ENCODE results near the gene FMNL2.
"Not testable (repeated sequence)": the region's sequence is repeated elsewhere in the genome, so short reads cannot be mapped to it uniquely, and the experiment has no call there.

The FMNL2 gene

GRCh38 chr2:152335016-152335725 lies at the start of gene FMNL2:
TSS of gene FMNL2 (plus strand) at chr2:152335174.
- peak; percentile 11 for DNase-seq (ENCODE audit: low read depth)

- no peak for DNase-seq (ENCODE audit: low read depth)
Measured at GRCh38 chr2:152292991-152293390, 42.0 kb upstream of the FMNL2 start.

DNA sequence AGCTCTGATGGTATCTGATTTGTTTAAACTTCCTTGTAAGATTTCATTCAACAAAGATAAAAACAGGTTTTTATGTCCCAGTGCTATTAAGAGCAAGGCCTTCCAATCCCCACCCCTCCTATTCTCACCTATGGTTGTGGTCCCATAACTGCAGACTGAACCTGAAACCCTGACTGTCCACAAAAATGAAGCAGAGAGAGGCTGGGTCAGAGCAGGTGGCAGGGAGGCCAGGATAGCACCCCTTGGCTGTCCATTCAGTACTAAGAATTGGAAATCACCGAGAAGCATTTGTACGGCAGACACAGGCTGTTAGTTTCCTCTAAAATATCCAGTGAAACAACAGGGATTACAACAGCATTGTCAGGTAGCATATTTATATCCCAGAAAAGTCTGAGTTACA lies 37.3 kb upstream of the FMNL2 start:
- no peak for DNase-seq (ENCODE audit: low read depth)

- no peak for DNase-seq (ENCODE audit: low read depth)
Measured at GRCh38 chr2:152298754-152299153, 36.2 kb upstream of the FMNL2 start.

- no peak for DNase-seq (ENCODE audit: low read depth)
Measured at GRCh38 chr2:152301131-152301530, 33.8 kb upstream of the FMNL2 start.

- no peak for DNase-seq (ENCODE audit: low read depth)
Measured at GRCh38 chr2:152303951-152304350, 31.0 kb upstream of the FMNL2 start.

- no peak for DNase-seq (ENCODE audit: low read depth)
Measured at GRCh38 chr2:152304836-152305235, 30.1 kb upstream of the FMNL2 start.

GRCh38 chr2:152307863-152308262 lies 27.1 kb upstream of the FMNL2 start:
- no peak for DNase-seq (ENCODE audit: low read depth)

DNA sequence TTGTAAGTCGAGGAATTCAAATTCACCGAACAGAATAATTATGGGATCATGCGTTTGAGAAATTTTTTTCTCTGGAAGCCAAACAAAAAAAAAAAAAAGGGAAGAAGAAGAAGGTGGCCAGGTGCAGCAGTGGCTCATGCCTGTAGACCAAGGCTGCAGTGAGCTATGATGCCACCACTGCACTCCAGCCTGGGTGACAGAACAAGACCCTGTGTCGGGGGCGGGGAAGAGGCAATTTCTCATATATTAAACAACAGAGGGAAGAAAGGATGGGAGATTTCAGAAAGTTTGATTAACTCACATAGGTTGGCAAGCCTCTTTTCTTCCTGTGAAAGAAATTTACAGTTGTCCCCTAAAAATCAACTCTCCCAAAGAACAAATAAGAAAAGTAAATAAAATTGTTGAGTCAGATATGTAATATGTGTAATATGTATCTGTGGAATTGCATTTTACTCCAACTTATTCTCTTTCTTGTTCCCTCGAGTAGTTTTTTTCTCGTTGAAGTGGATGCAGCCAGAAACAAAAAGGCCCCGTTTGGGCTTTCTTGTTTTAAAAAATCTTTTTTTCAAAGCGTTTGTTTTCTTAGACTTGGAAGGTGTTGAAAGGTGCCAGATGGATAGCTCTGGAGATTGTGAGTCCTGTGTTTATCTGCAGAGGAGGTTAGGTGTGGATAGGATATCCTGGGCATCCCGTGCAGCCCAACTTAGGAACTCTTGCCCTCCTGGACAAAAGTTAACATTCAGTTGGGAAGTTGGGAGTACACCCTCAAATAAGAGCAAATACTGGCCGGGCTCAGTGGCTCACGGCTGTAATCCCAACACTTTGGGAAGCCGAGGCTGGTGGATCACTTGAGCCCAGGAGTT lies 25.4 kb upstream of the FMNL2 start:
- DNase-seq (ENCODE audit: low read depth), result no peak

DNA sequence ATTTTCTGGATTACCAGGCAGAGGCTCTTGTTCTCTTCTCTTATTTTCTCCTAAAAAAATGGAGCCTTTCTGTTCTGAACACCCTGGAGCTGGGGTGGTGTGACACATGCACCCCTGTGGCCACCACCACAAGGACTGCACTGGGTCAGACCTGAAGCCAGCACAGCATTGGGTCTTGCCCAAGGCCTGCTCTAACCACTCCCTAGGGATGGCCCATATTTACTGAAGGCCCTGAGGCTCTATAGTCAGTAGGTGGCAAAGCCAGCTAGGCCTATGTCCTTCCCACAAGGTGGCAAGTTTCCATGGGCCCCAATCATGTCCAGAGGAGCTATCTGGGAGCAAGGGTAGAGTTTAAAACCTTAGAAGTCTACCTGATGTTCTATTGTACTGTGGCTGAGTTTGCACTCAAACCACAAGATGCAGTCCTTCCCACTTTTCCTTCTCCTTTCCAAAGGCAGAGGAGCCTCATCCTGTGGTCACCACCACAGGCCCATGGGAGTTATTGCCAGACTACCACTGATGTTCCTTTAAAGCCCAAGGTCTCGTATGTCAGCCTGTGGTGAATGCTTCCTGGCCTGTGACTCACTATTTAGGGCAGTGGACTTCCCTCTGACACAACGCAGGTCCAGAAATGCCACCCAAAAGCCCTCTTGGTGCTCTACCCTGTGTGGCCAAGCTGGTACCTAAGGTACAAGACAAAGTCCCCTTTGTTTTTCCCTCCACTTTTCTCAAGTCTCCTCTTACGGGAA lies 15.0 kb upstream of the FMNL2 start:
- DNase-seq (ENCODE audit: low read depth), result no peak

GRCh38 chr2:152320814-152321213 lies 14.2 kb upstream of the FMNL2 start:
- DNase-seq (ENCODE audit: low read depth), result no peak

GRCh38 chr2:152322222-152322621 lies 12.8 kb upstream of the FMNL2 start:
- no peak for DNase-seq (ENCODE audit: low read depth)

DNA sequence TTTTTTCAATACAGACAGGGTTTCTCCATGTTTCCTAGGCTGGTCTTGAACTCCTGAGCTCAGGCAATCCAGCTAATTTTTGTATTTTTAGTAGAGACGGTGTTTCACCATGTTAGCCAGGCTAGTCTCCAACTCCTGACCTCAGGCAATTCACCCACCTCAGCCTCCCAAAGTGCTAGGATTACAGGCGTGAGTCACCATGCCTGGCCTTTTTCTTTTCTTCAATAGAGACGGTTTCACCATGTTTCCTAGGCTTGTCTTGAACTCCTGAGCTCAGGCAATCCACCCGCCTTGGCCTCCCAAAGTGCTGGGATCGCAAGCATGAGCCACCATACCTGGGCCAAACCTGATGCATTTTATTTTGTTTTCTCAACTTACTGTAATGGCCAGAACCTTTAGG lies 9.8 kb upstream of the FMNL2 start:
- DNase-seq (ENCODE audit: low read depth), result not testable (repeated sequence)

DNA sequence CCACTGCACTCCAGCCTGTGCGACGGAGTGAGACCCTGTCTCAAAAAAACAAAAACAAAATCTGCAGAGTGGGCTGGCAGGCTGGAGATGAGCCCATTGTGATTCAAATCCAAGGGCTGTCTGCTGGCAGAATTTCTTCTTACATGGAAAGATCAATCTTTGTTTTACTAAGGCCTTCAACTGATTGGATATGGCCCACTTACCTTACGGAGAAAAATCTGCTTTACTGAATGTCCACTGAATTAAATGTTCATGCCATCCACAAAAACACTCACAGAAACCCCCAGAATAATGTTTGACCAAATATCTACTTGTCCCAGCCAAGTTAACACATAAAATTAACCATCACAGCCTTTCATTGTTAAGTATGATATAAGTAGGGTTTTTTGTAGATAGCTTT lies 8.3 kb upstream of the FMNL2 start:
- no peak for DNase-seq (ENCODE audit: low read depth)

- DNase-seq (ENCODE audit: low read depth), result no peak
Measured at GRCh38 chr2:152328013-152328412, 7.0 kb upstream of the FMNL2 start.

DNA sequence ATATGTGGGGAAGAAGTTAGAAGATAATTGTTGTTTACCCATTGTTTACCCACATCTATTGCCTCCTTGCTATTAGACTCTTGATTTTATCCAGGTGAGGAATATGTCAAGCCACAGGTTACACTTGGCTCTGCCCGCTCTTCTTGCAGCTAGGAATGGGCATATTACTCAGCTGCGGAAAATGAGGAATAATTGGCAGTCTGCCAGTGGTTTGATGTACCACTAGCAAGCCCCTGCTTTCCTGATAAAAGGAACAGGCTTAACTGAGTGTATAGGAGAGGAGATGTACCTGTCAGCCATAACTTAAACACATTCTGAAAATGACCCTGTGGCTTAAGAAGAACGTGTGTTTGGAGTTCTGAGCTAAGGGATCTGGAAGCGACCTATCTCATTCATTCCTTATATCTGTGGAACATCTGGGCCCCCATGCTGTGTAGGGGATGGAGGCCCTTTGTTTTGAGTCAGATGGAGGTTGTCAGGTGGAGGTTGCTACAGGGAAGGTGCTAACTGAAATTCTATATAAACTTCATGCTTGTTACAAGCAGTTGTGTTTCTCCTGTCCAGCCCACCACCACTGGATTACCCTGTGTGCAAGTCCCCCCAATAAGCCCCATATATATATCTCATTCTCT lies 4.6 kb upstream of the FMNL2 start:
- no peak for DNase-seq (ENCODE audit: low read depth)

- DNase-seq (ENCODE audit: low read depth), result no peak
Measured at GRCh38 chr2:152334701-152335015, 316 bp upstream of the FMNL2 start.

DNA sequence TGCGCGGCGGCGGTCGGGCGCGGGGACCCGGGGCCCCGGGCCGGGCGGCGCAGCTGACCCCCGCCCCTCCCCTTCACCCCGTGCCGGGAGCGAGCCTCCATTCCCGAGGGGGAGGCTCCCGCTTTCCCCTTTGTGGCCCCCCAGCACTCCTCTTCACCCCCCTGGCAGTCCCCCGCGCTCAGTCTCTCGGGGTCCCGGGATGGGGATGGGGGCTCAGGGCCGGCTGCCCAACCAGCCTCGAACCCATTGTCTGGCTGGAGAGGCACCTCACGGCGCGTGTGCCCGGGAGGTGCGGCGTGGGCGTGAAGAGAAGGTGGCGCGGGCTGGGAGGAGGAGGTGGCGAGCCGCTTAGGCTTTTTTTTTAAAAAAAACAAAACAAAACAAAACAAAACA lies 748 bp downstream of the FMNL2 start:
- DNase-seq (ENCODE audit: low read depth), result no peak

DNA sequence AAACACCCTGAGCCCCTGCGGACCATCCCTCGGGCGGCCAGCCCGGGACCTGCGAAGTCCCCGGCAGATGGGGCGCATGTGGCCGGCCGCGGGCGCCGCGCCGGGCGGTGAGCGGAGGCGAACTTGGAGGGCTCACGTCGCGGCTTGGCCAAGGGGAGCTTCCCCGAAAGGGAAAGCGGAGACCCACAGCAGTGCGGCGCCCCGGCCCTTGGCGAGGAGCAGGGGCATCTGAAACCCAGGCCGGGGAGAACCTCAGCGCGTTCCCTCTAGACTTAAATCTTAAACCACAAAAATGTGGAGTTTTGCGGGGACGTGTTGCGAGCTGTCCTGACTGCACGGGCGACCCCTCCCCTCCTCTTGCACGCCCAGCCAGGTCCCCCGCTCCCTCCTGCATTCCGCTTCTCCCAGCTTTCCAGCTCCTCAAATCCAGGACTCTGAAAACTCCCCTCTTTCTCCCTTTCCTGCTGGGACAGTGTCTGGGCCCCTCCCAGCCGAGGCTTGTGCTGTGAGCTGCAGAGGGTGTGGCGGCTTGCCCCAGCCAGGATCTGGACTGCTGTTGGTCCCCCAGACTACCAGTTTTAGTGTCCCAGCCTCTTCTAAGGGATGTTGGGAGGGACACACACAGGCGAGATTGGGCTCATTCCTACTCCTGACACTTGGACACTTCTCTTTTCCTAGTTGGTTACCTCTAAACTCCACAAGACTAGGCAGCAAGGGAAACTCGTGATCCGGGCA lies 1.3 kb downstream of the FMNL2 start:
- DNase-seq (ENCODE audit: low read depth), result no peak

GRCh38 chr2:152336854-152337510 lies 2.0 kb downstream of the FMNL2 start:
- DNase-seq (ENCODE audit: low read depth), result no peak

GRCh38 chr2:152337511-152337903 lies 2.5 kb downstream of the FMNL2 start:
- DNase-seq (ENCODE audit: low read depth), result no peak
